HUDEP-2 (cell line): Measurements from ENCODE around the gene MYBPH.

Experiments used
- DNase-seq, 76 experiments: peaks; one replicate each; lab custom pipeline; 2025; ENCODE audit not compliant: unreplicated experiment in 76 of 76; lab: John Stamatoyannopoulos, UW

MYBPH gene, protein sequence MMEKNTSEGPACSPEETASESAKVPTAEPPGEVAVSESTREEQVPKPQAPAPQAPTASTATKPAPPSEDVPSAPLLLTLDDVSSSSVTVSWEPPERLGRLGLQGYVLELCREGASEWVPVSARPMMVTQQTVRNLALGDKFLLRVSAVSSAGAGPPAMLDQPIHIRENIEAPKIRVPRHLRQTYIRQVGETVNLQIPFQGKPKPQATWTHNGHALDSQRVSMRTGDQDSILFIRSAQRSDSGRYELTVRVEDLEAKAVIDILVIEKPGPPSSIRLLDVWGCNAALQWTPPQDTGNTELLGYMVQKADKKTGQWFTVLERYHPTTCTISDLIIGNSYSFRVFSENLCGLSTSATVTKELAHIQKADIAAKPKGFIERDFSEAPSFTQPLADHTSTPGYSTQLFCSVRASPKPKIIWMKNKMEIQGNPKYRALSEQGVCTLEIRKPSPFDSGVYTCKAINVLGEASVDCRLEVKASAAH

DNA sequence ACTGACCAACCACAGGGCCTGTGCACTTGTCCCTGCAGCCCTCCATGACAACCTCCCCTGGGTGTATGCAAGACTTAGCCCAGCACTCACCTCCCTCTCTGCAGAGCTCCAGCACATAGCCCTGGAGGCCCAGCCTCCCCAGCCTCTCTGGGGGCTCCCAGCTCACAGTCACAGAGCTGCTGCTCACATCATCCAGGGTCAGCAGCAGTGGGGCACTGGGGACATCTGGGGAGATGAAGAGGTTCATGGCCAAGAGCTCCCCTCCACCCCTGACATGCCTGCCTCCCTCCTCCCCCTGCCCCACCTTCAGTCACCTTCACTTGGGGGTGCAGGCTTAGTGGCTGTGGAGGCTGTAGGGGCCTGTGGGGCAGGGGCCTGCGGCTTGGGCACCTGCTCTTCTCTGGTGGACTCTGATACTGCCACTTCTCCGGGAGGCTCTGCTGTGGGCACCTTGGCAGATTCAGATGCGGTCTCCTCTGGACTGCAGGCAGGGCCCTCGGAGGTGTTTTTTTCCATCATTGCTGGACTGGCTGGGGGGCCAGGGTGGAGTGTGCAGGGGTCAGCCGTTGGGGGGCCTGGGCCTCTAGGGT is at the start of gene MYBPH:
Gene MYBPH (minus strand): TSS at position 590 of the 590 bp plus-strand sequence. CDS start 71 bp downstream, at position 519.
- DNase-seq: no peak

DNA sequence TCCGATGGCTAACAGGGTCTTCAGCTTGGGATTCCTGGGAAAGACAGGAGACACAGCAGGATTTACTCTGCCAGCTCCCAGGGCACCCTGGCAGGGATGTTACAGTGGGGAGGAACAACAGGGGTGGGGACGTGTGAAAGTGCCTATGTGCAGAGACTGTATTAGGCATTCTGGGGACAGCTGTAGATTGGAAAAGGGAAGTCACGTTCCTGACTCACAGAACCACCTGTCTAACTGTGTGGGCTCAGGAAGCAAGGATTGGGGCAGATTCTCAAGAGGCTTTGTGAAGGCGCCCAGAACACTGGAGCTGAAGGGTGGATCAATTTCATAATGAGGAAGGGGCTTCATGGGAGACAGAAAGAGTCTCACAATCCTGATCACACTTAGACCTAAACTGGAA is 49.4 kb upstream of the MYBPH start:
- no peak for DNase-seq

DNA sequence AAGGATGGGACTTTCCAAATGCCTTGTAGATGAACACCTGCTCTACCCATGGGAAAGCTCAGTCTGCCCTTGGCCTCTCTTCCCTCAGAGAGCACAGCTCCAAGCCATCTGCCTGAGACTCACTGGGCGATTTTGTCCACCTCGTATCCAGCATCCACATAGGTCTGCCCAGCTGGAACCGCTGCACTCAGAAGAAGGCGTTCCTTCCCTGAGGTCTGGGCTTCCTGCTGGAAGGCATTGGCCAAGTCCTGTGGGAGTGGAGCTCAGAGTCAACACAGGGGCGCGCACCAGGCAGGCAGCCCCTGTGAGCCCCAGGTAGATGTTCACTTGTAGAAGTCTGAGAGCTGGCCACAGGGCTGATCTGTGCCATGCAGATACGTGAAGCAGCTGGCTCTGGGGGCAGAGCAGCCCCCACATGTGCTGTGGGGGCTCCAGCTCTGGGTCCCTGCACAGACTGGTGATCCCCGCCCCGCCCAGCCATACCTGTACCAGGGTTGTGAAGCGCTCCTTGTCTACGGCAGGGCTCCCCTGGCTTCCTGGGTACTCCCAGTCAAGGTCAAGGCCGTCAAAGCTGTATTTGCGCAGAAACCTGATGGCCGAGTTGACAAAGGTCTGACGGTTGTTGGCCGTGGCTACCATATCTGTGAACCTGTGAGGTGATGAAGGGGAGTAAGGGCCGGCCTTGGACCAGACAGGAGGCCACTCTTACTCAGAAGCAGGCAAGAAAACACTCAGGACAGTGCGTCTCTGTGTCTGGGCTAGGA is 47.6 kb upstream of the MYBPH start:
- no peak for DNase-seq

DNA sequence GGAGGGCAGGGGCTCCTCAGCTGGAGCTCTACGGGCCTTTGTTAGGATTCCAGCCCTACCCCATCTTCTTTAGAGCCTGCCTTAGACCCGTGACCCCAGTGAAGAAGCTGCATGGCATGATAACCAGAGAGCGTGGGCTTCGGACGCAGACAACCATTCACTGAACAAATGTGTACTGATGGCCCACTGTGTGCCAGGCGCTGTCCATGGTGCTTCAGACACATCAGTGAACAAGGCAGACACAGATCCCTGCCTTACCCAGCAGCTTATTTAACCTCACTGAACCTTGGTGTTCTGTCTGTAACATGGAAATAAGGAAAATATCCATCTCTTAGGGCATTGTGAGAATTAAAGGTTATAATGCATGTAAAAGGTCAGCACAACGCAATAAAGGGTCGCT is 44.3 kb upstream of the MYBPH start:
- peak in 4 of 76 experiments; percentile 4 to 21 (median 6) for DNase-seq

DNA sequence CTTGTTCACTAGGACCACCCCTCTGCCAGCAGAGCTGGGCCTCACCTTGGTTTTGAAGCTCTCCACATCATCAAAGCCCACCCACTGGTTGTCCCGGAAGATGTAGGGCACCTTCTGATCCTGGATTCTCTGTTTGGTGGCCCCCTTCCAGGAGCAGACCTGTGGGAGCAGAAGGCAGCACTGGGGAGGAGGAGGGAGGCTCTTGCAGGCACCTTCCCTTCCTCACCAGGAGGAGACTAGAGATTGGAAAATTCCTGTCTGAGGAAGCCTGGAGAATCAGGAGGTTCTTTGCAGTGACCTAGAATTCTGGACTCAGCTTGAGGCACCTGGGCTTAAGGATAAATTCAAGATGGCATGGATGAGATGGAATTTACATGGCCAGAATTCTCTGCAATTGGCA is 43.5 kb upstream of the MYBPH start:
- DNase-seq: no peak

DNA sequence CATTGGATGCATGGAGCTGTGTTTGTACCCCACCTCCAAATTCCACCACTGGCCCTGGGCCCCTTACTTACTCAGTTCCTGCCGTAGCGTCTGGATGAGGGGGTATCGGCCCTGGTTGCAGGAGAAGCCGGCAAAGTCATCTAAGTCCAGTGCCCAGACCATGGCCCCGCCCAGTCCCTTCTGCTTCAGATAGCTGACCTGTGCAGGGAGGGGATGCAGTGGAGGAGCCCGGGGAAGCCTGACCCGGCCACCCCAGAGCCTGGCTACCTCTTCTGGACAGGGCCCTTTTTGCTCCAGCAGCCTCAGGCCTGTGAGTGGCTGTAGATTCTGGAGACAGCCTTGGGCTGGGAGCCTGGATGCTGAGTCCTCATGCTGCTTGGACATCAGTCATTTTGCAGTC is 42.0 kb upstream of the MYBPH start:
- no peak for DNase-seq

DNA sequence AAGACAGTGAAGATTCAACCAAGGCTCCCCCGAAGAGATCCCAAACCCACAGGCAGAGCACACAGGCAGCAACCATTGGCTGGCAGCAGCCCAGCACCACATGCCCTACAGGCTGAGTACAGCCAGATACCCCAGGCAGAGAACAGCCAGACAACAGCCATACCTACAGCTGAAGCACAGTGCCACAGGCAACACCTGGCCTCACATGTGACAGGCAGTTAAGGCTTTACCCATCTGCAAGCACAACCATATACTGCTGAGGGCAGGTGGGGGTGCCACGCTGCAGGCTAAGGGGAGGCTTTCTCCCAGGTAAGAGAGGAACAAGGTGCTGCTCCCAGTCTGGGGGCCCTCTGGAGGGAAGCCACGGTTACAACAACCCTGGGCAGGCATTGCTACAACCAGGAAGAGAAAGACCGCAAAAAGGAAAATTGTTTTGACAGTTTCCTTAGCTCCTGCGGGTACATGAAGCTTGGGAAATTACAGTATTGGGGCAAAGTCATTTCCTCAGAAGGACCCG is 41.6 kb upstream of the MYBPH start:
- no peak for DNase-seq

DNA sequence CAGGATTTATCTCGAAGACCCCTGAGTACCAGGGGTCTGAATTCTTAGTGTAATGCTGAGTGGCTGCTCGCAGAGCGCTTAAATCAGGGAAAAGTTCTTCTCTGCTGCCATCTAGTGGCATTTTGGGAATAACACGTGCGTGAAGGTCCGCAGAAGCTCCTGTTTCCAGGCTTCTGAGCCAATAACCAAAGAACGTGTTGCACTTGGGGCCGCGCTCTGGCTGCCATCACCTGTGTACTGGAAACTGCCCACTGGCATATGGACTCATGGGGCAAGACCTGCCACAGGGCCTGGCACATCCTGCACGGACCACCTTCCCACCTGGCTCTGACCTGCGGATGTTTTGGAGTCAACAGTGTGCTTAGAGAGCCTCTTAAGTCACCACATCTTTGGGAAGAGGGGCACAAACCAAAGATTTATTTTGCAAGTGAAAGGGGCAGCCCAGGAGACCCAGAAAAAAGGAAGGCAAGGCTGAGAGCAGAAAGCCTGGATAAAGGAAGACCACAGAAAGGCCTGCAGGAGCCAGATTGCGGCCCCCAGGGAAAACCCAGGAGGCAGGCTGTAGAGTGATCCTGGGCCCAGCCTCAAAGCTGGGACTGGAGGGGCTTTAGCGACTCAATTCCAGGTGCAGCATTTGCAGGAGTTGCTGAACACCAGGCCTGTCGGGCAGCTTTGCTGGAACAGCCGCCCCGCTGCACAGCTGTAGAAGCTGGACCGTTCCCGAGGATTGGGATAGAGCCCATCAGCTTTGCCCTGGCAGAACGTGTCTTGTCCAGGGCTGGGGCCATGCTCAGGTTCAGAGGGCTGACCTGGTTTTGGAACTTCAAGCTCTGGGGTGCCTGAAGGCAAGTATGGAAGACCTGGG is 40.9 kb upstream of the MYBPH start:
- peak in 38 of 76 experiments; percentile 4 to 65 (median 28) for DNase-seq

DNA sequence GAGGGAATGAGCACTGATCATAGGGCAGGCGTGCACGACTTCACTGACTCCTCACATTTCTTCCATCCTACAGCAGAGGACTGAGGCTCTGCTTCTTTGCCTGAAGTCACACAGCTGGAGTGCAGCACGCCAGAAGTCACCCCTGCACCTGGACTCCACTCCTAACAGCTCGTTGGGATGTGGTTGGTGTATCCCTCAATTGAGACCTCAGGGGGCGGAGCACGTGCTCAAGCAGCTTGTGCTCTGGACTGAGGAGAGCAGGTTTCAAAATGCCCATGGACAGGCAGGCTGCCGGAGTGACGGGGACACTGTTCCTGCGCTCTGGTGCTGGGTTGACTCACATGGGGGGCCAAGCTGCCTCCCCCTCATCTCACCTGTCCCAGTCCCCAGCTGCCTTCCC is 39.9 kb upstream of the MYBPH start:
- DNase-seq: no peak

DNA sequence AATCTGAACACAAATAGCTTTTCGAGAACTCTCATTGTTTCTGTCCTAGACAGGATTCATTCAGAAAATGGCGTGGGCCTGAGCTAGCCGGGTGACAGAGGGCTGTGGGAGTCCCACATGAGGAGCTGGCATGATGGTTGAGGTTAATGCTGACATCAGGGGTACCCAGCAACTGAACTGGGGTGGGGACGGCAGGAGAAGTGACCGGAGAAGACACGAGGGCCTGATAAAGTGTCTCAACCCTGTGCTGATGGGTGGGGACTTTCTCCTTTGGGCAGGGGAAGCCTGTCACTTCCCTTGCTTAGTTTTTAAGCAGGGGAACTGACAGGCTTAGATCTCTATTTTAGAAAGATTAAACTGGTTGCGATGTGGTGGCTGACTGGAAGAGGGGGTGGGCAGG is 39.2 kb upstream of the MYBPH start:
- no peak for DNase-seq

DNA sequence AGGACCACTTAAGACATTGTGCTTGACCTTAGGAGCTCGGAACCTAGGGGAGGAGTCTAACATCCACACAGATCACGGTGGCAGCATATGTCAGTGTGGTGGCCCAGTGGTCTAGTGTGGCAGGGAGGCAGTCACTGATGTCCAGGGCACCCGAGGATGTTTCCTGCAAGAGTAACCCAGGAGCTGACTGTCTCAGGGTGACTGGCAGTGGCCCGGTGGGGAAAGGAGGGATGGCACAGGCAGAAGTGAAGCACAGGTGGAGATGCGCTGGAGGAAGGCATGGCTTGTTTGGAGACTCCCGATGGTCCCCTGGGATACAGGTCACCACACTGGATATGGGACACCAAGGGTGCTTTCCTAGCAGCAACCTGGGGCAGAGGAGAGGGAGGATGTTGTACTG is 37.5 kb upstream of the MYBPH start:
- DNase-seq: no peak

DNA sequence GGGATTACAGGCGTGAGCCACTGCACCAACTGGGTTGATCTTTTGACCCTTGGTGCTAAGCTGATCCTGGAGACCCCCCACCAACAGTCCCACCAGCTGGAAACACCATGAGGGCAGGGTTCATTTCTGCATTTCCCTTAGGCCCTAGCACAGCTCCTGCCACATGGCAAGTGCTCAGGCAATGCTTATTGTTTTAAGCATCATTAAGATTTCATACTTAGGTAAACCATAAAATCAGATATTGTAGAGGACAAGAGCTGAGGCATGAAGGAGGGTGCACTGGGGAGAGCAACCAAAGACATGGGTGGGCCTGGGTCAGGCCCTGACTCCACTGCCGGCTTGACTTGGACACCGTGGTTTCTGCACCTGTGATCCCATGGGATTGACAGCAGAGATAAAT is 36.2 kb upstream of the MYBPH start:
- no peak for DNase-seq

DNA sequence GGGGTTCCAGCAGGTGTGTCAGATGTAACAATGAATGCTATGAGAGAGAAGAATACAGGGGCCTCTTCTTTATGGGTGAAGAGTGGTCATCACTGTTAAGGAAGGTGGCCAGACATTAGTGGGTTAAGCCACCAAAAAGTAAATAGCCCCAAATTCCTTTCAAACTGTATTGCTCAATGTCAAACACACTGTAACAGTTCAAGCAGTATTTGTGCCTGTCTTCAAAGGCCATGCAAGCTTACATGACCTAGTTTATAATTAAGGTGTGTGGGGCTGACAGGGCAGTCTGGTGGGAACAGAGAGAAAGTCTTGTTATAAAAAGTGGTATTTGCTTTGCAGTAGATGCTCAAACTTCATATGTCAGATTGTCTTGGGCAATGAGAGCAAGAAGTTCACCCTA is 35.4 kb upstream of the MYBPH start:
- DNase-seq: no peak

DNA sequence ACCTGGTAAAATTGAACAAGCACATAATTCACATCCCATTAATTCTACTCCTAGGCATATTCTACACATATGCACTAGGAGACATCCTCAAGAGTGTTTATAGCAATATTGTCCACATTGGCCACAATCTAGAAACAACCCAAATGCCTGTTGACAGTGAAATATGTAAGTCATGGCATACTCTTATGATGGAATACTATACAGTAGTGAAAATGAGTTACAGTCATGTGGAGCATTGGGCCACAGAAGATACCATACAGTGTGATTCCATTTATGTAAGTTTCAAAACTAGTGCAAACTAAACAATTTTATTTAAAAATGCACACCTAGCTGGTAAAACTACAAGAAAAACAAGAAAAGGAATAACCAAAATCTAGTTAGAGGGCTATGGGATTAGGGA is 34.7 kb upstream of the MYBPH start:
- DNase-seq: no peak

DNA sequence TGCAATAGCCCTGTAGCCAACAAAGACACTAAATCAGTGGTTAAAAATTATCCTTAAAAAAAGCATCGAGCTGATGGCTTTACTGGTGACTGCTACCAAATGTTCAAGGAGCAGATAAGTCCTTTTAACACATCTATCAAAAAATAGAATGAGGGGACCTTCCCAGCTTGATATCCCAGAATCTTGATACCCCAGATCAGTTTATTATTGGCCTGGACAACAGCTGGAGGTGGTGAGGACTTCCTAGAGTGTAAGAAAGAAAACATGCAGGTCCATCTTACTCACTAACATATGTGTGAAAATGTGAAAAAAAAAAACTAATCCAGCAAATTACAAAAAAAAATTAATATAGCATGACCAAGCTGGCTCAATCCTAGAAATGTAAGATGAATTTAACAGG is 32.6 kb upstream of the MYBPH start:
- DNase-seq: no peak

DNA sequence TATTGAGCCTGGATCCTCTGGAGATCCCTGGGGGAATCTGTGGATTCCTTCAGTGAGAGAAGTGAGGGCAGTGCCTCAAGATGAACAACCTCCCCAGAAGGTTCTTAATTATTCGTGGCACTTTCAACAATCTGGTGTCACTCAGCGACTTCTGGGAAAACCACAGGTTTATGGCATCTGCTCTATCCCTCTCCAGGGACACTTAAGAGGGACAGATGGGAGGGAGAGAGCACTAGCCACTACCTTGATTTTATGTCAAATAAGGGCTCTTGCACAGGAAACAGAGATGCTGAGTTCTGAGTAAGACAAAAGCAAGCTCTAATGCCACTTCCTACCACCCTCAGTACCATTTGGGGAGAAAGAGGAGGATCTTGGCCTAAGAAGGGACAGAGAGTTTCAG is 32.1 kb upstream of the MYBPH start:
- DNase-seq: no peak

DNA sequence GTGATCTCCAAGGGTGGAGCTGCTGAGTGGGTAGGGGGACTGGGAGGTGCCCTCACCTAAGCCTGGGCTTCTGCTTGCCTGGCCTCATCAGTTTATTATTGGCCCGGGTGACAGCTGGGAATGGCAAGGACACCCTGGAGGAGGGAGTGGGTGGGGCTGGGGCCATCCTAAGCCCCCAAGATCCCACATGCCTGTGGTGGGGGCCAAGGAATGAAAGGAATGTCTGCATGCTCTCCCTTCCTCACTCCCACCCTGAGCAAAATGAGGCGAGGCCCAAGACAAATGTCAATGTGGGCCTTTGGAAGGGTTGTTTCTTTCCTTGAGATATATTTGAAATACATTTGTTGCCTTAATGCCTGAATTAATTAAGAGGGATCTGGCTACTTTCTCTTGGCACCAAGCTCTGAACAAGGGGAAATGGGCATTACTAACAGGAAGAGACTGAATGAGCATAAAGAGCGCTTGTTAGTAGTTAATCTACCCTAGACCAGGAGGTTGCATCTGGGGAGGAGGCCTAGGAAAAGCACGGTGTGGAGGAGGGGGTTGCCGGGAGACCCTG is 30.6 kb upstream of the MYBPH start:
- DNase-seq: no peak

DNA sequence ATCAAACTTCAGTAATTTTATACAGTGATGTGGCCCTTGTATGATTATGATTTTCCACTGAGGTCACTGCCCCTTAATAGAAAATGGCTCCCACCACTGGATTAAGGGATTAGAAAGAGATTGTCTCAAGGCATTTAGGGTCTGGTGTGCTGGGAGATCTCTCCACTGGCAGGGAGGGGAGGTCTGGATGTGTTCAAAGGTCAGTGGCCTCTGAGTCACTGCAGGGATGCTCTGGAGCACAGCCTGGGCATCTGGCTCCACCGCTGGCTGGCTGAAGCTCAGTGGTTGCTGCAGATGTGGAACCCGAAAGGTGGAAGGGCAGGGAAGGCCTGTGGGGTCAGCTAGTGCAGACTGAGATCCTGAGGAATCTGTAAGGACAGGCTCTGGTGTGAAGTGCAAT is 29.1 kb upstream of the MYBPH start:
- no peak for DNase-seq

DNA sequence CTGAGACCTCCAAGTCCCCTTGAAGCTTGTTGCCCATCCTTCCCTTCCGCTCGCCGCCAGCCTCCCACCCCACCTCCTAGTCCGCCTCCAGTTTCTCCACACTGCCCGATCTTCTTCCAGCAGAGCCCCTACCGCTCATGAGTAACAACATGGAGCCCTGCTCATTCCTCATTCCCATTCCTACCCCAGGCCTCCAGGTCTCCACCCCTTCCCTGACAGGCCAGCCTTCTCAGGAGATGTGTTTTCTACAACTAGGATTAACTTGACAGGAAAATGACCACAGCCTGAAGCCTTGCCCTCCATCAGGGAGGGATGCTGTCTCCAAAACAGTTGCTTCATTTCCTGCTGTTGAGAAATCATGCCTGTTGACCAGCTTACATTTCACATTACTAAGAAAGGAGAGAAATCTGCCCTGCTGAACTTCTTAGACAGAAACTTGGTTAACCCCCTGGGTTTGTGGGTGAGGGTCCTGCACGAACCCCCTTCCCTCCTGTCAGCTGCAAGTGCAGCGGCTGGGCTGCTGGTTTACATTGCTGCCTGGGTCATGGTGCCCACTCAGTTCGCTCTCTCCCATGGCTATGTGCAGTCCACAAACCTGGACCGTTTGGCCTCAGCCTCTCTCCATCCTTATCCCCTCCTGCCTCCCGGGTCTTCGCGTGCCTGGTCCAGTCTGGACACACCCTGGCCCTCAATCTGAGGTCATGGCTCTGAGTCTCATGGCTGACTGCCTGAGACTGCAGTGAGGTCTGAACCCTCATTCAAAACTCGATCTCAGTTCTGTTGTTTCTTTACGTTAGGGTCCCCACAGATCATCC is 27.0 kb upstream of the MYBPH start:
- no peak for DNase-seq
